Measurements from ENCODE around the gene LDLRAD4.

Gene LDLRAD4

DNA sequence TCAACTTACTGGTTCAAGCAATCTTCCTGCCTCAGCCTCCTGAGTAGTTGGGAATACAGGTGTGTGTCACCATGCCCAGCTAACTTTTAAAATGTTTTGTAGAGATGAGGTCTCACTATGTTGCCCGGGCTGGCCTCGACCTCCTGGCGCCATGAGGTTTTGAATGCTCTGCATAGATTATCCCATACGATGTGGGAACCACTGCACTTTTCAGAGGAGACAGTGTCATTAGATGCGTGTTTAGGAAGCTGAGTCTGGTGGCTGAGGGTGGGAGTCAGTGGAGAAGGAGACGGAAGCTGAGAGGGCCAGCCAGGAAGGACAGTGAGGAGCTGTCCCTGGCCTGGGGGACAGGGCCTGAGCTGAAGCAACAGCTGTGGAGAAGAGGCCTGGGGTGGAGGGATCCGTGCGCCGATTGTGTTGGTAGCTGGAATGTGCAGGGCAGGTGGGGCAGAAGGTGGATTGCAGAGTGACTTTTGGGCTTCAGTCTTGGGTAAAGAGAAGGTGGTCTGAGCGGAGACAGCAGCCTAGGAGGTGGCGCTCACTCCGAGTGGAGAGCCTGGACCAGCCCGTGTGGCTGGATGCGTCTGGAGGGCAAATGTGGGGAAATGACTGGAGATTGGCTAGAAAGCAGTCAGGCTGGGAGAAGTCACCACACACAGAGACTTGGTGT lies 68.0 kb downstream of the LDLRAD4 start:
- no peak for DNase-seq

DNA sequence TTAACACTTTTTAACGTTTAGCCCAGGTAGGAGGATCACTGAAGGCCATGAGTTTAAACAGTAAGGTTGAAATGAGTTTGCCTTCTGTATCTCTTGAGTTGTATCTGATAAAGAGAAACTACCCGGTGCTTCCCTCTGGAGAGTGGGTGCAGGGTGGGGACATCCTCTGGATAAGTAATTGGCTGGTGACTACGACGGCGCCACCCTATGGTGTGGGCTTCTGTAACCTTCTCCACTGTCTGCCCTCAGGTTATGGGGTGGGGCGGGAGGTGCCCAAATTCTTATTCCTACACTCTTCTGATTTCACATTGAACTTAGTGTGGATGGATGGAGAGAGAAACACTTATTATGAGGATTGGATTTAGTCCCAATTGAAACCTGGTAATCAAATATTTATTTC lies 68.8 kb downstream of the LDLRAD4 start:
- DNase-seq = no peak

DNA sequence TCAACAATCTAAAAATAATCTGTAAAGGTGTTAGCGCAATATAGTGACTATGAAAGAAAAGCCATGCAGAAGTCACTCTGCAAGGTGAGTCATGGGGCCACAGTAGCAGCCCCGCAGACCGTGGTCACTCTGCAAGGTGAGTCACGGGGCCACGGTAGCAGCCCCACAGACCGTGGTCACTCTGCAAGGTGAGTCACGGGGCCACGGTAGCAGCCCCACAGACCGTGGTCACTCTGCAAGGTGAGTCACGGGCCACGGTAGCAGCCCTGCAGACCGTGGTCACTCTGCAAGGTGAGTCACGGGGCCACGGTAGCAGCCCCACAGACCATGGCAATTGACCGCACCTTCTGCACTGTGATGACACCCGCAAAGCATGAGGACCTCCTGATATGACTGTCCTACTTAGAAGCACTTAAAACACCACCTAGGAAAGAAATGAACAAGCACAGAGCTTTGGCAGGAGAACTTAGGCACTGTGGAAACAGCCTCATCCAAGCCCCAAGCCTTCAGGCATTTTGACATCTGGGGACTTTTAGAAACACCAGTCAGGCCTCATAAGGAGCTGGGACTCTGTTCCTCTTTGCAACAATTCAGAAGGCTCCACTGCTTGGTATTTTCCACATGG lies 70.1 kb downstream of the LDLRAD4 start:
- peak in 1 of 5 donors; percentile 70 for DNase-seq

DNA sequence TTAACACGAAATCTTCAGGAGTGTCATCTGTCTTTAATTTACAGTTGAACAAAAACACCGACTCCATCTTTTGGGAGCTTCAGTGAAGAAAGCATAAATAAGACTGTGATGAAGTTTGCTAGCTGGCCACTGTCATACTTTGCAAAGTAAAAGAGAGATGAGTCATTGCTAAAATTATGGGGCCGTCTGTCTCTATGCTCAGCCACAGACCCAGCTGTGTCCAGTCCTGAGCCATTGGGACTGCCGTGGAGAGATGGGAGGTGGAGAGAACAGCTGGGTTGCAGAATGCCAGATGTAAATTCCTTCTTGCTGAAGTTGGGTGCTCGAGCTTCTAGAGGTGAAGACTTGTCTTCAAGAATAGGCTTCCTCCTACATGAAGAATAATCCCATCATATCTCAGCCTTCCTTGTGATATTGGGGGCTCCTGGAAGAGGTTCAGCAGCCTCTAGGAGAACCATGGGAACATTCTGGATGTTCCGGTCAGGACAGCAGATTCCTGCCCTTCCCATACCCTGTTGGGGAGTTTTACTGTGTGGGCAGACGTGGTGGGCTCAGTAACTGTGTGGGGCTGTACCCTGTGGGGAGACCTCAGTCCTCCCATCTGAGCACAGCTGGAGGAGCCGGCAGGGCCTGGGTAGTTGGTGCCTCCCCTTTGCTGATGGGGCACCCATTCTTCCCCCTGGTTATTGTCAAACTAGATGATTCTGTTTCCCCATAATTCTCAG lies 71.1 kb downstream of the LDLRAD4 start:
- DNase-seq = peak in 1 of 5 donors; percentile 19

DNA sequence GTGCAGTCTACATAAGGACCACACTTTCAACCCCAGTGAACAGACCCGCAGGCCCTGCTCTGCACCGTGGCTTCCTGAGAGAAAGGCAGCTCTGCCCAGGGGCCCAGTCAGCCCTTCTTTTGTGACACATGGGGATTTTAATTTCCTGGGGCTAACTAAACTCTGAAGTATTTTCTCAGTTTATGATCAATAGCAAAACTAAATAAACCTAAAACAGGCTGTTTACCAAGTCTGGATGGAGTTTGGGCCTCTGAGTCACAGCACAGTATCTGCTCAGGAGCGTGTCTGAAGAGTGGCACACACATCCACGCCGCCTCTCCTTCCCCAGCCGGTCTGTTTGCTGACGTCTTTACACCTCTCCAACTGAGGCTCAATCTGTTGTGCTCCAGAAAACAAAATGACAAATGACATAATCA lies 72.3 kb downstream of the LDLRAD4 start:
- DNase-seq = peak in 1 of 5 donors; percentile 87

DNA sequence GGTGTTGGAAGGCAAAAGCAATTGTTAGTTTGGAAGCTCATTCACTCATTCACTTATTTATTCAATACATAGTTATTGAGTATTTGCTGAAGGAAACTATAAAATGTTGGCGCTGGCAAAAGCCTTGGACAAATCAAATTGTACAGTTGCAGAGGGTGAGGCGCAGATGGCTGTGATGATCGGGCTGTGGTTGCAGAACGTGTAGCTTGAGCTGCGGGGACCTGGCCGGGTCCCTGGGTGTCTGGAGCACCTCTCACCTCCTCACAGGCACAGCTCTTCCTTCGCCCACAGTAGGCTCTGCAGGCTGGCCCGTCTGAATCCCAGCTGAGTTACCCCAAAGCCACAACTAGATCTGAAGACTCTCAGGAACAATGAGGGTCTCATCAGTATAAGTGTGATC lies 72.7 kb downstream of the LDLRAD4 start:
- no peak for DNase-seq

DNA sequence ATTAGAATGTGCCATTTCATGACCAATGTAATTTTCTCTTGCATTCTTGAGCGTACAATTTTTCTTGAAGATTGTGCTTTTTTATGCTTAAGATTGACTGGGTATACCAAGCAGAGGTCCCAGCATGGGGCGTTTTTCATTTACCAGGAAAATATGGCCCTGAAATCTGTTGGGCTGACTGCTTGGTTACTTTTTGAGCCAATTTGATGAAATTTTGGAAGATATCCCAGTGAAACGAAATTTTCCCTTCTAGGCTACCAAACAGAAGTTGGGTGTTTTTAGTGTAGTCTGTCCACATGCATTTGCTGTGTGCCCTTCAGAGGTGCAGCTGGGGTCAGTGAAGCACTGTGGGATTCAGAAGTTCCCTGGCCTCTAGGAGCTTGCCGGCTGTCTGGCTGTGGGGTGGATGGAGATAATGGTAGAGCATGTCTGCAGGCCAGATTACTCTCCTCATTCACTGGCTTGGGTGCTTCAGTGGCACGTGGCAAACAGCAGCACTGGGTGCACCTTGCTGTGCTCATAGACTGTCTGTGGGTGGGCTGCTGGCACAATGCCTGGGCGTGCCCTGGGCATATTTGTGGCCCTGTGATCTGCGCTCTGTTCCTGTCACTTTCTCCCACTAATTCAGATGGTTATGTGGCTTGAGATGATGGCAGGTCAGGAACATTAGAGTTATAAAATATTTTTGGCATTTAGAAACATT lies 73.3 kb downstream of the LDLRAD4 start:
- no peak for DNase-seq

DNA sequence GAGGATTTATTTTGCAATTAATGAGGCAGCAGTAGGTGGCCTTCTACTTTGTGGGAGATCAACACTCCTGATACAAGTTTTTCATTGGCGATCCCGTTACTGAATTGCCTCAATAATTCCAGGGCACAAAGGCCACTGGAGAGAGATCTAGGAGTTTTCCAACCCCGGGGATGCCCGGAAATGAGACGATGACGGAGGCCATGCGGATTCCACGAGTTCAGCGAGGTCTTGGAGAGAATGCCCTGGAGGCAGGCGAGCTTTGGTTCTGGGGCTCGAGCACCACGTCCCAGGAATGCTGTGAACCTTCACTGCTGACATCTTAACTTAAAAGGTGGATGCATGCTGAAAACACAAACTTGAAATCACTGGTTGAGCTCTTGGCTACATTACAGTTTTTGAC lies 74.2 kb downstream of the LDLRAD4 start:
- no peak for DNase-seq

DNA sequence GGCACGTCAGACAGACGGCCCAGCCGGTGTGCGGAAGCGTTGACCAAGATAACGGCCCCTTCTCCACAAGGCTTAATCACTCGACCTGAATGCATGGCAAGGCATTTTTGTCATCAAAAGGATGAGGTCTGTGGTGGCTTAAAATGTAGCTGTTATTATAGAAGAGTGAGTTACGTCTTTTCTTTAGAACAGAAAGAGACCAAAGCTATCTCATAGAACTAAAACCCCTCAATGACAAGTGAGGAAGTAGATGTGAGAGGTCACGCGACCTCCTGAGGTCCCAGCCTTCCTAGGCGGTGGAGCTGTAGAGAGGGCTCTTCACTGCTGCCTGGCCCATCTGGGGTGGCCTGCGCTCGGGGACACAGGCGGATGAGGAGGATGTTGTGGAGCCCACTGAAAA lies 75.7 kb downstream of the LDLRAD4 start:
- no peak for DNase-seq

DNA sequence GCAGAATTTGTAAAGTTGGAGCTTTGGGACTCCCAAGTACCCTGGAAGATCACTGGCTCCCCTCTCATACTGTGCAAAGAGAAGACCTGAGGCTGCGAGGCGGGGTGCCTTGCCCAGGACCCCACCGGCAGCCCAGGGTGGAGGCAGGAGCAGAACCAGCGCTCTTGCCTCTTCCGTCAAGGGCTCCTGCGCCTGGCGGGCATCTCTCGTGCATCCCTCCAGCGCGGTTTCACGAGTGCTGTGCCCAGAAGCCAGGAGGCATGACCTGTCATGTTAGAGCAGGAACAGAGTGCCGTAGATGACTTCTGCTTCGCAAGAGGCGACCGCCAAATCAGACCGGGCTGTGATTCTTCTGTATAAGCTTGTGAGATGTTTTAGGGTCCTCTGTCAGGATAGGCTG lies 77.3 kb downstream of the LDLRAD4 start:
- DNase-seq = no peak

DNA sequence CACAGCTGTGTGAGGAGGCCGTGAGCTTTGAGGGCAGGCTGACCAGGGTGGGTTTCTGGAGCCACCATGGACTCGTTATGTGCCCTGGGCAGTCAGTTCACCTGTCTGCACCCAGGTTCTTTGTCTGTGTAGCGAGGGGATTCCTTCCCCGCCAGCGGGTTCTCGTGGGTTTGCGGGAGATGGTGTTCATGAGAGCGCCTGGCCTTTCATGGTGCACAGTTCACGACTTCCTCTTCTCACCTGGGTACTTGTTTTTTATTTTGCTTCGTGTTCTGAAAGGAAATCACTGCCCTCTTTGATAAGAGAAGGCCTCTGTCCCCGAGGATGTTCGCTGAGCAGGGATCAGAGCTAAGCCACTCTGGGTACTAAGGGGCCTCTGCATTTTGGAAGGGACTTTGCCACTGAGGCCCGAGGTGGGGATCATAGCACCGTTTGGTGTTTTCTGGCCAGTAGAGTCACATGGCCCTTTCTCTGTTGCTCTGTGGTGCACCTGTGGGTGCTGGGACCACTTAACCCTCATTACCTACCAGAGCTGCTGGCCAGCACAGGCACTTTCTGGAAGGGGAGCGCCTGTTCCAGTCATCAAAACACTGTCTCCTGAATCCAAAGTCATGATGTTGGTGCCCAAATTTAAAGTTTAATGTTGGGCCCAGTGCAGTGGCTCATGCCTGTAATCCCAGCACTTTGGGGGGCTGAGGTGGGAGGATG lies 78.5 kb downstream of the LDLRAD4 start:
- DNase-seq = no peak

DNA sequence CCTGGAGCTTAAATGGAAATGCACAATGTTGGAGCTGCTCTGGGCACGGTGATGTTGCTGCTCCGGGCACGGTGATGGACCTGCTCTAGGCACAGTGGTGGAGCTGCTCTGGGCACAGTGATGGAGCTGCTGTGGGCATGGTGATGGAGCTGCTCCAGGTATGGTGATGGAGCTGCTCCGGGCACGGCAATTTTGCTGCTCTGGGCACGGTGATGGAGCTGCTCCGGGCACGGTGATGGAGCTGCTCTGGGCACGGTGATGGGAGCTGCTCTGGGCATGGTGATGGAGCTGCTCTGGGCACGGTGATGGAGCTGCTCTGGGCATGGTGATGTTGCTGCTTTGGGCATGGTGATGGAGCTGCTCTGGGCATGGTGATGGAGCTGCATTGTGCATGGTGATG lies 79.7 kb downstream of the LDLRAD4 start:
- no peak for DNase-seq

DNA sequence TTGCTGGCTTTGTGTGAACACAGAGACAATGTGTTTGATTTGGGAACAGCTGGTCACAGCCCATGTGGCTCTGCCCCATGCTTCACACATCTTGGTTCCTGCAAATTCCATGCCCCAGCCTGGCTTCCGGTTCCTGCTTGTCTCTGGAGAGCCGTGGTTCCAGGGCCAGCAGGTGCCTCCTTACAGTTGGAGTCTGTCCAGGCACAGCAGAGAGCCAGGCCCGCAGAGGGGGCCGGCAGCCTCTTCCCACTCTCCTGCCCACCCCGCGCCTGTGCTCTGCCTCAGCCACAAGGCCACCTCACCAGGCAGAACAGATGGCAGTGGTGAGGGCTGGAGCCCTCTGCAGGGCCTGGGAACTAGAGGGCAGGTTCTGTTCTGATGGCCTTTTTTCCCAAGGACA lies 81.5 kb downstream of the LDLRAD4 start:
- no peak for DNase-seq

DNA sequence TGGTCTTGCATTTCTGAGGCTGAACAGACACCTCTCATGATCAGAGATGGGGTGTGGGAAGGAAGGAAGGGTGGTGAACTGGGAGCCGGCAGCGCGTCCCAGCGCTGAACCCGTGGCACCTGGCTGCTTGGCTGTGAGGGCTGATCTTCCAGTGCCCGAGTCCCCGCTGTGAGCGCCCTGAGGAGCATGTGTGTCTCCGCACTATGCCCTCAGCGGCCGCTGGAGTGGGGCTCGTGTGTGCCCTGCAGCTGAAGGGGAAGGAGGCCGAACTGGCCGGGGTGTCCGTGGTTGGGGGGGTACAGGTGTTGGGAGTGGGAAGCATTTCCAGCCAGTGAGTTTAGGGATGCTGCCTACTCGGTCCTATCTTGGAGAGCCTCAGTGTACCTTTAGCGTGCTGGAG lies 82.2 kb downstream of the LDLRAD4 start:
- DNase-seq = no peak

DNA sequence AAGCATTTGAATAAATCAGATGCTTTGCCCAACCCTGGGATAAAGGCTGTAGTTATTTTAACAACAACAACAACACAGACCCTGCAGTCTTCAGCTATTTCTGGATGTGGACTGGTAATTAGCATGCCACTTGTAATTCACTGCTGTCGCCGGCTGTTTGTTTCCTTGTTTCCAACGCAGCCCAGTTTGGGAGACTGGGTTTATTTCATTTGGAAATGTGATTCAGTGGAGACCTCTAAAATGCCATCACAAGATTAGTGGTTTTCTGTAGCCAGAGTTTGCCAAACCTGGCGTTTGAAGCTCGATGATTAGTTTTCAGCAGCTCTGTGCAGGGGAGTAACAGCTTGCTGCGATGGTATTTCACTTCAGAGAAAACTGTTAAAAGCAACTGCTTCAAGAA lies 83.5 kb downstream of the LDLRAD4 start:
- DNase-seq = no peak

DNA sequence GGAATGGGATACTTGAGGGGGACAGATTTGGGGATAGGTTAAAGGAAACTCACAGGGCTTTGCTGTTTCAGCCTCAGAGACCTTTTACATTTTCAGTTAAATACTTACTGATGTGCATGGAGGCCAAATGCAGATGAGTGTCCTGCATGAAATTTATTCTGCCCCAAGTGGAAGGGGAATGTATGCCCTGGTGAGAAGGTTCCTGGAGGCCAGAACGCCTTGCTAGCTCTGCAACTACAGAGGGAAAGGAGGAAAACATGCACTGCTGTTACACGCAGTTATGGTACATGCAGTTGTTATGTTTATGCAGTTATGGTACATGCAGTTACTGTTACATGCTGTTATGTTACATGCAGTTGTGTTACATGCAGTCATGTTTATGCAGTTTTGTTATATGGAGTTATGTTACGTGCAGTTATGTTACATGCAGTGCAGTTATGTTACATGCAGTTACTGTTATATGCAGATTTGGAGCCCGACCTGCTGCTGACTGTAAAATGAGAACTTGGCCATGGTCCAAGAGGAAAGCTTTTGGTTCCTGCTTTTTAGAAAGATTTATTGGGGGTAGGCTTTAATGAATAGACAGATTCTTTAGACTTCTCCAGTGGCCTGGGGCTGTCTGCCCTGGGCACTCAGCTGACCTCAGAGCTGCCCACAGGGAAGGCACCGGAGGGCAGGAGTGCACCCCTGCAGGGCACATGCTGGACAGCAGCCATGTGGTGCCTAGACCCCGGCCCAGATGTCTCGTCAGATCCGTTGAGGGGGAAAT lies 84.1 kb downstream of the LDLRAD4 start:
- no peak for DNase-seq

DNA sequence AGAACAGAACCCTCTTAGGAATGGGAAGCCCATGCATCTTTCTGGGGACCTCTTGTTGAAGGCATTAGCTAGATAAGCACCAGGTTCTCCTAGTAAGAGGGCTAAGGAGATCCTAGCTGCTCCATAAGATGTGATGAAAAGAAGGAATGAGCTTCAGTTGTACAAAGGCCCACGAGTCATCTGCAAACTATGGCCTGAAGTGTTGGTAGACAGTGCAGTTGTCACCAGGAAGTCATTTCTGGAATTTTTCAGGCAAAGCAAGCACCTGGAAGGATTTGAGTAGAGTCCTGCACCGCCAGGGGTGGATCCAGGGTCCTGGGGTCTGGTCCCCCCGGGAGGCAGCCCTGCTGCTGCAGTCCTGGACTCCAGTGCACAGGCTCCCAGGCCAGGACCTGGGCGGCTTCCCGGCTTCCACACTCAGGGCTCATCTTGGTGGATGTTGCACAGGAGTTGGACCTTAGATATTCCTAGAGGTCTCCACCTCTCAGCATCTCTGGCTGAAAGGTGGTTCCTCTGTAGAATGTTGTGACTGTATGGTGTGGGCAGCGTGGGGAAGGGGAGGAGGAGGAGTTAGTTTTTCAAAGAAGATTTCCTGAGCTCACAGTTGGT lies 85.3 kb downstream of the LDLRAD4 start:
- no peak for DNase-seq

DNA sequence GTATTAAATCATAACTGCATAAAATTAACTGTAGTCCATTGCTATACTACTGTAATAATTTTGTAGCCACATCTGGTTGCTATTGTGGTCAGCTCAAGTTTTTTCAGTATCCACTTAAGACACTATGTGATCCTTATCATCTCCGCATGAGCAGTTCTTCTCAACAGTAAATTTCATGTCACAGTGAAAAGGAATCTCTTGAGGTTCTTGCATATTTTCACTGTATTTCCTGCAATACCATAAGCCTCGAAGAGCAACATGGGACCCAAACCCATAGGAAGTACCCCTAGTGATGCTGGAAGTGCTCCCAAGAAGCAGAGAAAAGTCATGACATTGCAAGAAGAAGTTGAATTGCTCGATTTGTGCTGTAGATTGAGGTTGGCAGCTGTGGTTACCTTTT lies 86.7 kb downstream of the LDLRAD4 start:
- no peak for DNase-seq

DNA sequence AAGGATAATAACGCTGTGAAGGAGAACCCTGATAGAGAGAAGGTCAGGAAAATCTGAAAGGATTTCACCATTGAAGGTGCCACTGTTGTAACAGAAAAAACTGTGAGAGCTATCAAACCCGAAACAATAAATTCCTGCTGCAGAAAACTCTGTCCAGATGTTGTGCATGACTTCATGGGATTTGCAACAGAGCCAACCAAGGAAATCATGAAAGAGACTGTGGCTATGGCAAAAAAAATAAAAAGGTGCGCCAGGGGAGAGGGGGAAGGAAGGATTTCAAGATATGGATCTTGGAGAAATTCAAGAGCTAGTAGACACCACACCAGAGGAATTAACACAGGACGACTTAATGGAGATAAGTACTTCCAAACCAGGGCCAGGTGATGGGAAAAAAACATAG lies 88.0 kb downstream of the LDLRAD4 start:
- no peak for DNase-seq

DNA sequence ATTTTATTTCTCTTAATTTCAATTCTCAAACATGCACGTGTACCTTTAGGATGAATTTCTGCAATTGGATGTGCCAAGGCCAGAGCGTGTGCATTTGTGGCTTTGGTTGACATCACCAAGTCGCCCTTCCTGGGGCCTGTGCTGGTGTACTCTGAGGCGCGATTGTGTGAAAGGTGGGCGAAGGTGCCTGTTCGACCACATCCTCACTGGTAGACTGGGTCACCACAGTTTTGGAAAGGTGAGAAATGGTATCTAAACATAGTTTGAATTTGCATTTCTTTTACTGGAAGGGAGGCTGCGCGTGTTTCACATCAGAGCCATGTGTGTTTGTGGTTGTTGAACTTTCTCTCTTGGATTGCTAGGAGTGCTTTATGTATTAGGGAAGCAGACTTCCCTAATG lies 89.8 kb downstream of the LDLRAD4 start:
- DNase-seq = peak in 1 of 5 donors; percentile 18

DNA sequence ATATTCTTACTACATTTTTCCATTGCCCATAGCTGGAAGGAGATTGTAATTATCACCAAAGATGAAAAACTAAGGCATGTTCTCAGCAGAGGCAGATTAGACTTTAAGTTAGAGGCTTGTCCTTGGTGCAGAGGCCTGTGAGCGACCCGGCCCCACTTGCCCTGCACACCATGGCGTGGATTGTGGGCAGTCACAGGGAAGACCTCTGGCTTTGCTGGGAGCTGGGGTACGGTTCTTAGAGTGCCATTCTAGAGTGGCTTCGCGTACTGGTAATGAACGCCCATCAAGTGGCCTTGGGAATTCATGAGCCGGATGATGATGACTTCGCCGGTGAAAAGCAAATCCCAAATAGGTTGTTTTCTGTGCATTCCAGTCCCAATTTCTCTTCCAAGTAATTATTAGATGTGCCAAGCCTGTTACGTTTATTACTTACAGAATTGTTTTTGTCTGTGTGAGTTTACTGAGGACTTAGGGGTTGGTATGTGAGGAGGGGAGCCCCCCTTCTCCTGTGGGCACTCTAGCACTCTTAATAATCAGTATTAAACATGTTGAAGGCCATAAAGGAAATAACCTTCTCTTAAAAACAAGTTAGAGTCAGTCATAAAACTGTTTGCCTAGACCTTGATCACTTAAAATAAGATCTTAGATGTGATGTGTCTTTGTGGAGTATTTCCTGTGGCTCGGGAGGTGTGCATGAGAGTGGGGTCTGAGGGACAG lies 90.6 kb downstream of the LDLRAD4 start:
- DNase-seq = no peak
